ENCODE results near the gene CD48.

DNA sequence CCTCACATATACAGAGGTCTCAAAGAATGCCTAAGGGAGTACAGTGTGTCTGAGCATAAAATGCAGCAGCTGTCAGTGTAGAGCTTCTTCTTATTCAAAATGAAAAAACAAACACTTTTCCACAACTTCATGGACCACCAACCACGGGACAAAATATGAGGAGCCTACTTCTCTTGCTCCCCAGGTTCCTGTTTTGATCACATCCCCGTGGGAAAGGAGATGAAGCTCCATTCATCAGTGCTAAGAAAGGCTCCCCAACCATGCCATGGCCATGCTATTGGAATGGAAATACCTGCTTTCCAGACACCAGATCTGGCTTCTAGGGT, 383 bp downstream of the CD48 start:
- TF ChIP-seq POLR2A (IDR thresholded peaks at IDR 0.05; ENCODE audit: low read depth, low read length) = no peak
- TF ChIP-seq POLR2AphosphoS5 (IDR thresholded peaks at IDR 0.05; ENCODE audit: low read depth, low read length) = no peak
